ENCODE results near the gene OSM.
"Not testable (repeated sequence)": the region's sequence is repeated elsewhere in the genome, so short reads cannot be mapped to it uniquely, and the experiment has no call there.

The OSM gene

GRCh38 chr22:30225220-30225927 lies 41.3 kb downstream of the OSM start:
- DNase-seq: no peak

- no peak for DNase-seq
Observed at GRCh38 chr22:30224161-30224857, 42.3 kb downstream of the OSM start.

GRCh38 chr22:30223303-30223702 lies 43.3 kb downstream of the OSM start:
- DNase-seq: no peak

- no peak for DNase-seq
Observed at GRCh38 chr22:30222321-30222720, 44.3 kb downstream of the OSM start.

GRCh38 chr22:30221121-30221992 lies 45.3 kb downstream of the OSM start:
- DNase-seq: no peak

GRCh38 chr22:30220338-30221012 lies 46.2 kb downstream of the OSM start:
- no peak for DNase-seq

GRCh38 chr22:30219668-30220278 lies 46.9 kb downstream of the OSM start:
- no peak for DNase-seq

GRCh38 chr22:30219049-30219654 lies 47.5 kb downstream of the OSM start:
- no peak for DNase-seq

- DNase-seq: no peak
Observed at GRCh38 chr22:30217698-30218560, 48.7 kb downstream of the OSM start.

- peak; percentile 92 for DNase-seq
Observed at GRCh38 chr22:30216710-30217109, 49.9 kb downstream of the OSM start.

- DNase-seq: not testable (repeated sequence)
Observed at GRCh38 chr22:30216272-30216671, 50.4 kb downstream of the OSM start.

- no peak for DNase-seq
Observed at GRCh38 chr22:30214703-30215407, 51.8 kb downstream of the OSM start.

GRCh38 chr22:30212996-30213441 lies 53.6 kb downstream of the OSM start:
- DNase-seq: peak; percentile 58

Measured in hematopoietic multipotent progenitor cell treated with erythropoietin and hydrocortisone succinate and interleukin-3 and kit ligand, for 6 days (in vitro differentiated cells).